Measurements from ENCODE around the gene WDFY2.
"Not testable (repeated sequence)": the region's sequence is repeated elsewhere in the genome, so short reads cannot be mapped to it uniquely, and the experiment has no call there.

Gene WDFY2

DNA sequence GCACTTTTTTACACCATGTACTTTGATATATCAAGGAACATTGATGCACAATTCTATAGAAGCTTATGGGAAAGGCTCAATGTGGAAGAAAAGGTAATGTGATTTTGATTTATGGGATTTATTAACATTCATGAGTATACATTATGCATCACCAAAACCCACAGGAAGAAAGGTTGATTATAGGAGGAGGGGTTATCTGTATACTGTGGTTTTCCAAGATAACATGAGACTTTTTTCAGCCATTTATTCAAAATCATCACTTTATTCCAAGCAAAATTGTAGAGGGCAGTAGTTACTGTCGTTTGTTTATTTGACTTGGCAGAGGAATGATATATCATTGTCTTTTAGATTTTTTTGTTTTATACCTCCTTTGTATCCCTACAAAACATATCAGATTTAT, 54.9 kb downstream of the WDFY2 start:
- TF ChIP-seq POLR2A (IDR thresholded peaks at IDR 0.05; ENCODE audit: extremely low read depth, insufficient read length) (no peak), MYC (IDR thresholded peaks at IDR 0.05; ENCODE audit: low read depth, low read length) (no peak)
- TF ChIP-seq, protein P1, sequence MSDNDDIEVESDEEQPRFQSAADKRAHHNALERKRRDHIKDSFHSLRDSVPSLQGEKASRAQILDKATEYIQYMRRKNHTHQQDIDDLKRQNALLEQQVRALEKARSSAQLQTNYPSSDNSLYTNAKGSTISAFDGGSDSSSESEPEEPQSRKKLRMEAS (IDR thresholded peaks at IDR 0.05; ENCODE audit: low read depth, low read length) = no peak
- TF ChIP-seq, protein P2, sequence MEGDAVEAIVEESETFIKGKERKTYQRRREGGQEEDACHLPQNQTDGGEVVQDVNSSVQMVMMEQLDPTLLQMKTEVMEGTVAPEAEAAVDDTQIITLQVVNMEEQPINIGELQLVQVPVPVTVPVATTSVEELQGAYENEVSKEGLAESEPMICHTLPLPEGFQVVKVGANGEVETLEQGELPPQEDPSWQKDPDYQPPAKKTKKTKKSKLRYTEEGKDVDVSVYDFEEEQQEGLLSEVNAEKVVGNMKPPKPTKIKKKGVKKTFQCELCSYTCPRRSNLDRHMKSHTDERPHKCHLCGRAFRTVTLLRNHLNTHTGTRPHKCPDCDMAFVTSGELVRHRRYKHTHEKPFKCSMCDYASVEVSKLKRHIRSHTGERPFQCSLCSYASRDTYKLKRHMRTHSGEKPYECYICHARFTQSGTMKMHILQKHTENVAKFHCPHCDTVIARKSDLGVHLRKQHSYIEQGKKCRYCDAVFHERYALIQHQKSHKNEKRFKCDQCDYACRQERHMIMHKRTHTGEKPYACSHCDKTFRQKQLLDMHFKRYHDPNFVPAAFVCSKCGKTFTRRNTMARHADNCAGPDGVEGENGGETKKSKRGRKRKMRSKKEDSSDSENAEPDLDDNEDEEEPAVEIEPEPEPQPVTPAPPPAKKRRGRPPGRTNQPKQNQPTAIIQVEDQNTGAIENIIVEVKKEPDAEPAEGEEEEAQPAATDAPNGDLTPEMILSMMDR (IDR thresholded peaks at IDR 0.05; ENCODE audit: low read depth, low read length) = no peak
- no peak overlapping the region for H3K4me3 ChIP-seq (ENCODE audit: low read depth, low read length)
- DNase-seq (ENCODE audit: low read depth) = no peak

DNA sequence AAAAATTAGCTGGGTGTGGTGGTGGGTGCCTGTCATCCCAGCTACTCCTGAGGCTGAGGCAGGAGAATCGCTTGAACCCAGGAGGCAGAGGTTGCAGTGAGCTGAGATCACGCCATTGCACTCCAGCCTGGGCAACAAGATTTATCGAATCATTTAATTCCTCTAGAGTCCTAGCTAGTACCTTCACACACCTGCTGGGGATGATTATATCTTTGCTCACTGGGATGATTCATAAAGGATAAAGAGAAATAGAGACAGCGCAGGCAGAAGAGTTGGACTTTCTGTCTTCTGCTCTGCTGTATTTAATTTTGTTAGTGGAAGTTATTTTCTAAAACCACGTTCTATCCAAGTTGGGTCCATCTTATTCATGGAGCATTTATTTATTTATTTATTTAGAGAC, 56.4 kb downstream of the WDFY2 start:
- H3K4me3 ChIP-seq (ENCODE audit: low read depth, low read length); DNase-seq (ENCODE audit: low read depth): not testable (repeated sequence)

DNA sequence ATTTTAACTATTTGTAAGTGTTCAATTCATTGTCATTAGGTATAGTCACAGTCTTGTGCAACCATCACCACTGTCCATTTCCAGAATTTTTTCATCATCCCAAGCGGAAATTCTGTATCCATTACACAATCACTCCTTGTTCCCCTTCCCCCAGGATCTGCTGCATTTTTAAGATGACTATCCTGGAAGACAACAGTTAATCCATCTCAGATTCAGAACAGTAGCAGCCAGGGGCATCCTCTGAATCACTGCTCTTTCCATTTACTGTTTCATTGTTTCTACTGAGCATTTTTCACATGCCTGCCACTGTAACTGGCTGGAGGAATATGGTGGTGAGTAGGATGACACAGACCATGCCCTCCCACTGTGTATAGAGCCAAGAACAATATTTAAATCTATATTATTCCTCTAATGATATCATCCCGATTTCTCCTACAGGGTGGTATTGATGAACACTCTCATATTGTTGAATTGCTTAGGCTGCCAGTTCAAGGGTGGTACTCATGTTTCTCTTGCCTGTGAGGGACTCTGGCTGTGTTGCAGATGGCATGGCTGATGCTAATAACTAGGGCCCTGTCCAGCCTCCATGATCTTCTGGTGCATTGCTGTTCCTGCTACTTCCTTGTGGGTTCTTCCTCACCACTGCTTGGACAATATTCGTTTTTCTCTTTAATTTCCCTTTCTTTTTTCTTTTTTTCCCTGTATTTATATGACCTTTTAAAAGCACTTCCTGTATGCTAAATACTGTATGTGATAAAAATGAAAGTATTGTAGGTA, 59.0 kb downstream of the WDFY2 start:
- peak; percentile 36 for DNase-seq (ENCODE audit: low read depth)
- no peak for TF ChIP-seq POLR2A (IDR thresholded peaks at IDR 0.05; ENCODE audit: extremely low read depth, insufficient read length)
- TF ChIP-seq, protein P2 (IDR thresholded peaks at IDR 0.05; ENCODE audit: low read depth, low read length) = no peak
- TF ChIP-seq MYC (IDR thresholded peaks at IDR 0.05; ENCODE audit: low read depth, low read length) = no peak
- TF ChIP-seq, protein P1 (IDR thresholded peaks at IDR 0.05; ENCODE audit: low read depth, low read length) = no peak
- no peak overlapping the region for H3K4me3 ChIP-seq (ENCODE audit: low read depth, low read length)

DNA sequence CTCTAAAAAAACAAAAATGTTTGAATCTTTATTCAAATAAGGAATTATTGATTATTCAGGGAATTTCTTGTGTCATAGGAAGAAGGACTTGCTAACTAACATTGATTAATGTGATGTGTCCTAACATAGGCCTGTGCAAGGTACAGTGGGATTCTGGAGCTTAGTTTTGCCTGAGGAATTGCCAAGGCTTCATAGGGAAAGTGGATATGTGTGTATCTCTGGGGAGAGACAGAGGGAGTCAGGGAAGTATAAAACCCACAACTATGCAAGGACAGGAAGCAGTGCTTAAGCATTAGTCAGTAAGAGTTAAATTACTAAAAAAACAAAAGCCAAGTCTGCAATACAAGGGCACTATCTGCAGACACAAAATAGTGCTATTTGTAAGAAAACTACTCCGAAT, 59.6 kb downstream of the WDFY2 start:
- peak; percentile 70 for DNase-seq (ENCODE audit: low read depth)
- peak overlapping the region; percentile 22 for H3K4me3 ChIP-seq (ENCODE audit: low read depth, low read length)
- TF ChIP-seq, protein P1 (IDR thresholded peaks at IDR 0.05; ENCODE audit: low read depth, low read length) = no peak
- no peak for TF ChIP-seq MYC (IDR thresholded peaks at IDR 0.05; ENCODE audit: low read depth, low read length)
- TF ChIP-seq, protein P2 (IDR thresholded peaks at IDR 0.05; ENCODE audit: low read depth, low read length) = no peak
- no peak for TF ChIP-seq POLR2A (IDR thresholded peaks at IDR 0.05; ENCODE audit: extremely low read depth, insufficient read length)

DNA sequence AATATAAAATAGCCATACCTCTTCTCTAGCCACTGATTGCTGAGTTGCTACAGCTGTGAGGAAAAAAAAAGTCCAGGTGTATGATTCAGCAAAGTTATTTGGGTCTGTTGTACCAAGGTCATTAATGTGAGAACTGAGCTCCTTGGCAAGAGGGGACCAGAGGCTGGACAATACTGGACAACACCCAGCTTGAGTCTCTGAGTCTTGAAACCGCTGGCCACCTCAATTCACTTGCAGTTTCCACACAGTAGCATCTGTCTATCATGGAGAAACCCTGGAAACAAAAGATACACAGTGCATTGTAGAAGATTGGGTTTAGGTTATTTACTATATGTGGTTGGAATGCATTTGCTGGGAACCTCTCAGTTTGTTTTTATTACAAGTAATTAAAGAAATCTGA, 60.4 kb downstream of the WDFY2 start:
- DNase-seq (ENCODE audit: low read depth) = peak; percentile 60
- peak overlapping the region; percentile 39 for H3K4me3 ChIP-seq (ENCODE audit: low read depth, low read length)

DNA sequence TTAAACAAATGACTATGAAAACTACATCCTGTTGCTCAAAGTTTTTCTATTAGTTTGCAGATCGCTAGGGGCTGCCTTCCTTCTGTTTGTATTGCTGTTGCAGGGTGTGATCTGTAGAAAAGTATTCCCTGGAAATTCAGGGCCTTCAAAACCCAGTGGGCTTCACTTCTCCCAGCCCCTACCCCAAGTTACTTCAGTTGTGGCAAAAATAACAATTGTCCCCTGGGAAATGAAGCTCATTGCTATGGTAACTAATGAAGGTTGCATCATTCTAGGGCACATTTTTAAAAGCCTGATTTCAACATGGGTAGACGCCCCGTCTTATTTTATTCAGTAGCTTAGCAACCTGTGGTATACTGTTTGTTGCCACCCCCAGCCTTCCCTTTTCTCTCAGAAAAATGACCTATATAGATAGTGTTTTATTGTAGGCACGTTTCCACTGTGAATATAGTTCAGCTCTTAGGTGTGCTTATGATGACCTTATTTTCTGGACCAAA, 60.9 kb downstream of the WDFY2 start:
- TF ChIP-seq POLR2A (IDR thresholded peaks at IDR 0.05; ENCODE audit: extremely low read depth, insufficient read length) (no peak), MYC (IDR thresholded peaks at IDR 0.05; ENCODE audit: low read depth, low read length) (peak; percentile 62)
- TF ChIP-seq, protein P1 (IDR thresholded peaks at IDR 0.05; ENCODE audit: low read depth, low read length) = peak; percentile 61
- TF ChIP-seq, protein P2 (IDR thresholded peaks at IDR 0.05; ENCODE audit: low read depth, low read length) = no peak
- DNase-seq (ENCODE audit: low read depth) = peak; percentile 93
- peak overlapping the region; percentile 39 for H3K4me3 ChIP-seq (ENCODE audit: low read depth, low read length)

More for the DNA sequence above, 60.4 kb downstream of the WDFY2 start:
- no peak for TF ChIP-seq MYC (IDR thresholded peaks at IDR 0.05; ENCODE audit: low read depth, low read length)
- TF ChIP-seq, protein P1 (IDR thresholded peaks at IDR 0.05; ENCODE audit: low read depth, low read length) = no peak
- TF ChIP-seq, protein P2 (IDR thresholded peaks at IDR 0.05; ENCODE audit: low read depth, low read length) = no peak

All from NB4 (cell line).